Tibial nerve (tissue), 4 donors: ENCODE measurements around the gene MPLKIP.

Experiments
- CTCF ChIP-seq, 5 experiments: fragments of 200-600 bp in 3 of 5; fragments of 450-650 bp in 2 of 5; sonication (generic) in 3 of 5; IDR thresholded peaks; one replicate each; pipeline ENCODE4 v1.5.1; 2016 to 2019; ENCODE audit warnings: antibody characterized with exemption in 5 of 5, mild to moderate bottlenecking in 3 of 5, moderate library complexity in 2 of 5
- EP300 ChIP-seq, 2 donors: sonication (generic); formaldehyde crosslinking; IDR thresholded peaks; one replicate each; pipeline ENCODE4 v1.6.1; 2017; ENCODE audit warnings: antibody characterized with exemption in 2 of 2, mild to moderate bottlenecking in 1 of 2
- POLR2A ChIP-seq, 2 donors: fragments of 450-650 bp; IDR thresholded peaks; one replicate each; pipeline ENCODE4 v1.6.1; 2017; ENCODE audit warnings: antibody characterized with exemption in 2 of 2, mild to moderate bottlenecking in 2 of 2, moderate library complexity in 2 of 2

DNA sequence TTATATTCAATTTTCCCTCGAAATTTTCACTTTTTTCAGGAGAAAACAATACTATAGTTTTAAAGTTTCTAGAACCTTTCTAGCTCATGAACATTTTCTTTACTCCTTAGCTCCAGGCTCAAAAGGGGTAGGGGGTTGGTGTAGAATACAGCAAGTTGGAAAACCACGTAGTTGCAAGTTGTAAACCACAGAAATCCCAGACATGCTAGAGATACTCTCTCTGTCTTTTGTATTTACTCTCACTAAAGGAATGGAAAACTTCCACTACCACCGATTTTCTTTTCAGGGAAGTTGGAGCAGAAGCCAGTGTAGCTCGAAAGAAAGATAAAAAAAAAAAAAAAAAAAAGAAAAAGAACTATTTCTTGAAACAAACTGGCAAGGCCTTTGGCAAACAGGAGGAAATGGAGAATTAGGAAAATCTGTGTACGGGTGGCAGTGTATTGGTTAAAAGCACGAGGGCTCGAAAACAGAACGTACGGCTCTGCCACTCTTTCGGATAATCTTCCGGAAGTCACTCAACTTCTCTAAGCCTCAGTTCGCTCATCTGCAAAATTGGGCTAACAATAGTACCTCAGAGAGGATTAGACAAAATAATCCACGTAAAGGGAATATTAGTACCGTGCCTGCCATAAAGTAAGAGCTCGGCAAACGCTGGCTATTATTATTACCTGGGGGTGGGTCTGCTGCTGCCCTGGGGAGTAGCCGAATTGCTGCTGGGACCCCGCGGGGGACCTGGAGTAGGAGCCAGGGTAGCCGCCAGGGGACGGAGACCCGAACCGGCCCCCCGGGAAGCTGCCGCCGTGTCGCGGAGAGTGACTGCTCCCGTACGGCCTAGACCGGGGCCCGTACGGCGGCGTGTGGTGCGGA is 628 bp downstream of the MPLKIP start:
- TF ChIP-seq CTCF (IDR thresholded peaks at IDR 0.05) (no peak), POLR2A (IDR thresholded peaks at IDR 0.05) (no peak), EP300 (IDR thresholded peaks at IDR 0.05) (no peak)
